ENCODE data around the gene KRT76.

DNA sequence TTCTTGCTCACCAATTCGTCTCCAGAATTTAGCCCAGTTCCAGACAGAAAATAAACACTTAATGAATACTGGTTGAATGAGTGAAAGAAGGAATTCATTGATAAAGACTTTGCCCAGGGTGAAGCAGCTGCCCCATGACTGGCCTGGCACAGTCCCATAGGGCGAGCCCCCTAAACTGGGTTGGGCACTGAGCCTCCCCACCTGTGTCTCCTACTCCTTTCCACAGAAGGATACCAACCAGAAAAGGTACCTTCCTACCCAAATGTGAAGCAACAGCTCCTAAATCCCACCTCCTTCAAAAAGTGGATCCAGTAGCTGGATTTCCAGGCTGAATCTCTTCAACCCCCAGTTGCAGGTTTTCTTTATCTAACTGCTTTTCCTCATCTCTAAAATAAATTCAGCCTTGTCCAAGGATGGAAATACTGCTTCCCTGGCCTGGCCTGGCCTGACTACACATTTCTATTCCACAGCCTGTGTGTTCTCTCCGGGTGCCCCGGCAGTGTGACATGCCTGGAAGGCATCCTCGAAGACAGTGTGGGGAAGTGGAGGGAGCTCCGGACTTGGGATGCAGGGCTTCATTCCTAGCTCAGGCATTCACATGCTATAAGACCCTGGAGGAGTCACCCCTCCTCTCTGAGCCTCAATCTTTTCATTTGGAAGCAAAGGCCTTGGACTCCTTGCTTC lies 11.2 kb upstream of the KRT76 start:
- TF ChIP-seq, protein P1, sequence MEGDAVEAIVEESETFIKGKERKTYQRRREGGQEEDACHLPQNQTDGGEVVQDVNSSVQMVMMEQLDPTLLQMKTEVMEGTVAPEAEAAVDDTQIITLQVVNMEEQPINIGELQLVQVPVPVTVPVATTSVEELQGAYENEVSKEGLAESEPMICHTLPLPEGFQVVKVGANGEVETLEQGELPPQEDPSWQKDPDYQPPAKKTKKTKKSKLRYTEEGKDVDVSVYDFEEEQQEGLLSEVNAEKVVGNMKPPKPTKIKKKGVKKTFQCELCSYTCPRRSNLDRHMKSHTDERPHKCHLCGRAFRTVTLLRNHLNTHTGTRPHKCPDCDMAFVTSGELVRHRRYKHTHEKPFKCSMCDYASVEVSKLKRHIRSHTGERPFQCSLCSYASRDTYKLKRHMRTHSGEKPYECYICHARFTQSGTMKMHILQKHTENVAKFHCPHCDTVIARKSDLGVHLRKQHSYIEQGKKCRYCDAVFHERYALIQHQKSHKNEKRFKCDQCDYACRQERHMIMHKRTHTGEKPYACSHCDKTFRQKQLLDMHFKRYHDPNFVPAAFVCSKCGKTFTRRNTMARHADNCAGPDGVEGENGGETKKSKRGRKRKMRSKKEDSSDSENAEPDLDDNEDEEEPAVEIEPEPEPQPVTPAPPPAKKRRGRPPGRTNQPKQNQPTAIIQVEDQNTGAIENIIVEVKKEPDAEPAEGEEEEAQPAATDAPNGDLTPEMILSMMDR (IDR thresholded peaks at IDR 0.05), result no peak
- TF ChIP-seq POLR2A (IDR thresholded peaks at IDR 0.05; ENCODE audit: low read depth) (no peak), EP300 (IDR thresholded peaks at IDR 0.05) (no peak)

Data from esophagus muscularis mucosa (tissue), 4 donors.